ENCODE measurements around the gene ELF1.

GRCh38 chr13:40920826-40921225, 98.3 kb downstream of the ELF1 start:
- TF ChIP-seq CTCF (conservative IDR thresholded peaks at IDR 0.05; ENCODE audit: low read depth in 2 of 2) (no peak), POLR2AphosphoS5 (IDR thresholded peaks at IDR 0.05; ENCODE audit: low read depth) (no peak), REST (IDR thresholded peaks at IDR 0.05; ENCODE audit: unreplicated experiment) (no peak), EZH2phosphoT487 (IDR thresholded peaks at IDR 0.05; ENCODE audit: unreplicated experiment) (no peak), EZH2 (IDR thresholded peaks at IDR 0.05; ENCODE audit: low read depth, unreplicated experiment) (no peak)
